Epithelial cell of esophagus (primary cell): Measurements from ENCODE around the gene DUSP2.

Experiments used
- DNase-seq: peaks from one replicate; pipeline ENCODE4 v3.0.0; 2010; ENCODE audit warnings: low read depth
- H3K4me3 ChIP-seq: 2 replicates; pipeline ENCODE4 v1.5.1; 2011; ENCODE audit warnings: mild to moderate bottlenecking, low read length, control low read depth
- CTCF ChIP-seq: IDR thresholded peaks from 2 replicates; pipeline ENCODE4 v1.5.1; 2011; ENCODE audit warnings: low read depth, mild to moderate bottlenecking, low read length, control low read depth, inconsistent platforms; ENCODE audit not compliant: insufficient read depth; ENCODE audit errors: missing control alignments

Gene DUSP2

GRCh38 chr2:96156011-96156820, 11.0 kb upstream of the DUSP2 start:
- no peak for TF ChIP-seq CTCF
- no peak overlapping the region for H3K4me3 ChIP-seq
- DNase-seq, result no peak

- H3K4me3 ChIP-seq, result no peak overlapping the region
- no peak for DNase-seq
- TF ChIP-seq CTCF, result no peak
These were observed 9.5 kb upstream of the DUSP2 start for GRCh38 chr2:96154506-96155380.

GRCh38 chr2:96153991-96154431, 8.8 kb upstream of the DUSP2 start:
- no peak for TF ChIP-seq CTCF
- H3K4me3 ChIP-seq, result no peak overlapping the region
- no peak for DNase-seq

- no peak overlapping the region for H3K4me3 ChIP-seq
- DNase-seq, result no peak
- TF ChIP-seq CTCF, result no peak
These were observed 8.1 kb upstream of the DUSP2 start for GRCh38 chr2:96153291-96153713.

GRCh38 chr2:96152304-96153161, 7.3 kb upstream of the DUSP2 start:
- no peak overlapping the region for H3K4me3 ChIP-seq
- no peak for TF ChIP-seq CTCF
- DNase-seq, result no peak

GRCh38 chr2:96151595-96152303, 6.5 kb upstream of the DUSP2 start:
- H3K4me3 ChIP-seq, result no peak overlapping the region
- DNase-seq, result no peak
- TF ChIP-seq CTCF, result no peak
